Thyroid gland (tissue), 4 donors: ENCODE data around the gene PSMG4. TPM values are rescaled to one million over a fixed set of nuclear protein-coding genes. Genes with fewer than 3 reads are reported as not detected.

Experiments
- DNase-seq, 2 donors: peaks; one replicate each; pipeline ENCODE4 v3.0.0-alpha.2; 2019
- H3K27ac ChIP-seq, 3 donors: fragments of 200-600 bp; sonication (generic); 1 replicate in 2 of 3; 2 replicates in 1 of 3; pipeline ENCODE4 v1.5.1; 2016 to 2019; ENCODE audit warnings: mild to moderate bottlenecking in 1 of 3, moderate library complexity in 1 of 3
- H3K27me3 ChIP-seq: fragments of 200-600 bp; sonication (generic); one replicate; pipeline ENCODE4 v1.5.1; 2019
- H3K36me3 ChIP-seq, 2 donors: fragments of 200-600 bp; sonication (generic); one replicate each; pipeline ENCODE4 v1.5.1; 2016 to 2019
- H3K4me1 ChIP-seq, 2 donors: fragments of 200-600 bp; sonication (generic); one replicate each; pipeline ENCODE4 v1.5.1; 2017 to 2019
- H3K4me3 ChIP-seq, 3 donors: fragments of 200-600 bp; sonication (generic); replicated peaks in 1 of 3; 1 replicate in 2 of 3; 2 replicates in 1 of 3; pipeline ENCODE4 v1.5.1; 2016; ENCODE audit warnings: mild to moderate bottlenecking in 1 of 3
- H3K9me3 ChIP-seq: fragments of 200-600 bp; sonication (generic); one replicate; pipeline ENCODE4 v1.5.1; 2017
- POLR2A ChIP-seq, 2 donors: fragments of 450-650 bp; IDR thresholded peaks; one replicate each; pipeline ENCODE4 v1.6.1; 2017; ENCODE audit warnings: antibody characterized with exemption in 2 of 2, mild to moderate bottlenecking in 2 of 2, moderate library complexity in 1 of 2
- WGBS, 2 donors: methylation state at CpG; one replicate each; pipeline ENCODE4 v1.1.5; 2017; 5-methylcytosine and 5-hydroxymethylcytosine counted together
- intact Hi-C: fragments of 100-400 bp; cut with DNase I; formaldehyde crosslinking; loops from one replicate; pipeline ENCODE4 v1.15.1; 2023
- total RNA-seq, 4 donors: library from RNA; depleted of rRNA; stranded (reverse); fragments of >200 nt; gene quantifications; one replicate each; pipeline ENCODE4 v1.2.3, GENCODE V29; 2016
- TF ChIP-seq, protein P1 (sequence below), 6 experiments: fragments of 200-600 bp in 3 of 6; fragments of 450-650 bp in 3 of 6; sonication (generic) in 3 of 6; IDR thresholded peaks; one replicate each; pipeline ENCODE4 v1.5.1; 2016 to 2019; ENCODE audit warnings: antibody characterized with exemption in 6 of 6, mild to moderate bottlenecking in 2 of 6, inconsistent platforms in 1 of 6, moderate library complexity in 1 of 6

Gene PSMG4
- total RNA-seq, 4 donors from 2014 or later = 19.6 to 41.8 (median 34.4) TPM

DNA sequence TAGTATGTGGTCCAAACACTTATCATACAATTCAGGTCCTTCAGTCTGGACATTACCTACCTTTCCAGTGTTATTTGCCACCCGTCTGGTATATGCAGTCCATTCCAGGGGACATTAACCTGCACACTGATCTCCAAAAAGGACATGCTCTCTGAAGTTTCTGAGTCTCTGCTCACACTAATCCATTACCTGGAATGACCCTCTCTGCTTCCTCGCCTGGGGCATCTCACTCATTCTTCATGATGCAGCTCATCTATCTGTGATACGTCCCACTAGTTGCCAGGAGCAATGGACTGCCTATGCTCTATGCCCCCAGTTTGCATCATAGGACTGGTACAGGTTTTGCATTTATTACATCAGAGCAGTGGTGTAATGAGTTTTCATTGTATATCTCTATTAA, 25.4 kb upstream of the PSMG4 start:
- peaks cover 25 to 28% of the 10 kb centered on the region in 2 donors for H3K4me1 ChIP-seq
- no peak overlapping the region for H3K4me3 ChIP-seq
- no peak for DNase-seq
- 94 to 96% methylated on average over 3 of the region's 3 CpGs for WGBS, 2 donors
- no peak overlapping the region for H3K27ac ChIP-seq
- peaks cover 12% of the 10 kb centered on the region for H3K27me3 ChIP-seq
- TF ChIP-seq POLR2A (IDR thresholded peaks at IDR 0.05) = no peak
- TF ChIP-seq, protein P1, sequence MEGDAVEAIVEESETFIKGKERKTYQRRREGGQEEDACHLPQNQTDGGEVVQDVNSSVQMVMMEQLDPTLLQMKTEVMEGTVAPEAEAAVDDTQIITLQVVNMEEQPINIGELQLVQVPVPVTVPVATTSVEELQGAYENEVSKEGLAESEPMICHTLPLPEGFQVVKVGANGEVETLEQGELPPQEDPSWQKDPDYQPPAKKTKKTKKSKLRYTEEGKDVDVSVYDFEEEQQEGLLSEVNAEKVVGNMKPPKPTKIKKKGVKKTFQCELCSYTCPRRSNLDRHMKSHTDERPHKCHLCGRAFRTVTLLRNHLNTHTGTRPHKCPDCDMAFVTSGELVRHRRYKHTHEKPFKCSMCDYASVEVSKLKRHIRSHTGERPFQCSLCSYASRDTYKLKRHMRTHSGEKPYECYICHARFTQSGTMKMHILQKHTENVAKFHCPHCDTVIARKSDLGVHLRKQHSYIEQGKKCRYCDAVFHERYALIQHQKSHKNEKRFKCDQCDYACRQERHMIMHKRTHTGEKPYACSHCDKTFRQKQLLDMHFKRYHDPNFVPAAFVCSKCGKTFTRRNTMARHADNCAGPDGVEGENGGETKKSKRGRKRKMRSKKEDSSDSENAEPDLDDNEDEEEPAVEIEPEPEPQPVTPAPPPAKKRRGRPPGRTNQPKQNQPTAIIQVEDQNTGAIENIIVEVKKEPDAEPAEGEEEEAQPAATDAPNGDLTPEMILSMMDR (IDR thresholded peaks at IDR 0.05) = no peak
- no peaks in the 10 kb centered on the region for H3K36me3 ChIP-seq
- intact Hi-C loops = no loop called here
- no peaks in the 10 kb centered on the region for H3K9me3 ChIP-seq

DNA sequence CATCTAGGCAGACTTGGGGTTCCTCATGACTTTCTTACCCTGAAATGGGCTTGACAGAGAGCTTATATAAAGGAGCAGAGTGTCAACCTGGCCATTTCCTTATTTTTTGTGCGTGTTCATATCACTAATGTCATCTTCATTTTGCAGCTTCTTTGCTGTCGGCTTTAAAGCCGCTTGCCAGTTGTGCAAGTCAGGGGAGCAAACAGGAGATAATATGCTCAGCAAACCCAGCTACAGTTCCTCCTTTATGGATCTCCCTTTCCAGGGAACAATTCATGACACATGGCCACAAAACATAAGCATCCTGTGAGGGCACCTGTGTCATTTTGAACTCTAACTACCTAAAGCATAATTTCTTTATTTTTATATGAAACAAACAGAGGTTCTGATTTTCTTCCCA, 24.8 kb upstream of the PSMG4 start:
- peaks cover 12% of the 10 kb centered on the region for H3K27me3 ChIP-seq
- no peak for DNase-seq
- TF ChIP-seq POLR2A (IDR thresholded peaks at IDR 0.05) = no peak
- TF ChIP-seq, protein P1 (IDR thresholded peaks at IDR 0.05) = no peak
- peaks cover 20 to 23% of the 10 kb centered on the region in 2 donors for H3K4me1 ChIP-seq
- no peak overlapping the region for H3K4me3 ChIP-seq
- H3K36me3 ChIP-seq = no peaks in the 10 kb centered on the region
- H3K27ac ChIP-seq = no peak overlapping the region
- intact Hi-C loops = no loop called here
- WGBS, 2 donors = 88 to 92% methylated on average over 3 of the region's 3 CpGs
- H3K9me3 ChIP-seq = no peaks in the 10 kb centered on the region

DNA sequence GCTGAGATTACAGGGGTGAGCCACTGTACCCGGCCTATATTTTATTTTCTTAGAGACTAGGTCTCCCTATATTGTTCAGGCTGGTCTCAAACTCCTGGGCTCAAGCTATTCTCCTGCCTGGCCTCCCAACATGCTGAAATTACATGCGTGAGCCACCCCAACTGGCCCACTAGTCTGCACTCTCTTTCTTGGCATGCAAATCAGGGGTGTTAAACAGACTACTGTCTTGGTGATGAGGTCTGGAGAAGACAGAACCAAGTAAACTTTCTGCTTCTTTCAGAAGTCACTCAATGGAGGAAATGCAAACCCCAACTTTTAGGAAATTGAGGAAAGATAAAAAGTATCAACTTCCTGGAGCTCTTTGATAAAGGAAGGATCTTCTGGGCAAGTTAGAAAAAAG, 23.3 kb upstream of the PSMG4 start:
- intact Hi-C loops = no loop called here
- H3K9me3 ChIP-seq = no peaks in the 10 kb centered on the region
- H3K4me1 ChIP-seq = peaks cover 12 to 14% of the 10 kb centered on the region in 2 donors
- no peak for DNase-seq
- no peaks in the 10 kb centered on the region for H3K27me3 ChIP-seq
- no peak overlapping the region for H3K27ac ChIP-seq
- no peak overlapping the region for H3K4me3 ChIP-seq
- TF ChIP-seq POLR2A (IDR thresholded peaks at IDR 0.05) = no peak
- TF ChIP-seq, protein P1 (IDR thresholded peaks at IDR 0.05) = no peak
- no peaks in the 10 kb centered on the region for H3K36me3 ChIP-seq
- 82 to 97% methylated on average over 2 of the region's 2 CpGs for WGBS, 2 donors

DNA sequence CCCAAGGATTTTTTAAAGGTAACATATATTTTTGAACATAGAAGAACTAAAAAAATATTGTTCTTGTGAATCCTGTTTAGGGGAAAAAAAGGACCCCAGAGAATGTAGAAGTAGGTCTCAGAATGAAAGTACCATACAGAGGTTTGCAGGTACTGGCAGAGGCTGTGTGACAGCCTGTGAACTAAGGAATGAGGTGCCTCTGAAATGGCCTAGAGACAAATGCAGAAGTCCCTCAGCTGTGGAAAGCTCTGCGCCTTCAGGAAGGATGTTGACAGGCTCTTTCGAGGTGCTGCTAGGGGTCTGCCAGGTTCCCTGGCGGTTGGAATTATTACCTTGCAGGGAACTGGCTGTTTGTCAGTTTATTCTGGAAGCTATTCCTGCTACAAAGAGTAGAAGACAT, 22.7 kb upstream of the PSMG4 start:
- Histone ChIP-seq H3K27me3 (no peaks in the 10 kb centered on the region), H3K36me3 (no peaks in the 10 kb centered on the region), H3K4me3 (no peak overlapping the region), H3K4me1 (peaks cover 12% of the 10 kb centered on the region in 2 donors), H3K27ac (no peak overlapping the region), H3K9me3 (no peaks in the 10 kb centered on the region)
- no peak for TF ChIP-seq POLR2A (IDR thresholded peaks at IDR 0.05)
- TF ChIP-seq, protein P1 (IDR thresholded peaks at IDR 0.05) = no peak
- intact Hi-C loops = no loop called here
- WGBS, 2 donors = 72 to 90% methylated on average over 3 of the region's 3 CpGs
- no peak for DNase-seq

DNA sequence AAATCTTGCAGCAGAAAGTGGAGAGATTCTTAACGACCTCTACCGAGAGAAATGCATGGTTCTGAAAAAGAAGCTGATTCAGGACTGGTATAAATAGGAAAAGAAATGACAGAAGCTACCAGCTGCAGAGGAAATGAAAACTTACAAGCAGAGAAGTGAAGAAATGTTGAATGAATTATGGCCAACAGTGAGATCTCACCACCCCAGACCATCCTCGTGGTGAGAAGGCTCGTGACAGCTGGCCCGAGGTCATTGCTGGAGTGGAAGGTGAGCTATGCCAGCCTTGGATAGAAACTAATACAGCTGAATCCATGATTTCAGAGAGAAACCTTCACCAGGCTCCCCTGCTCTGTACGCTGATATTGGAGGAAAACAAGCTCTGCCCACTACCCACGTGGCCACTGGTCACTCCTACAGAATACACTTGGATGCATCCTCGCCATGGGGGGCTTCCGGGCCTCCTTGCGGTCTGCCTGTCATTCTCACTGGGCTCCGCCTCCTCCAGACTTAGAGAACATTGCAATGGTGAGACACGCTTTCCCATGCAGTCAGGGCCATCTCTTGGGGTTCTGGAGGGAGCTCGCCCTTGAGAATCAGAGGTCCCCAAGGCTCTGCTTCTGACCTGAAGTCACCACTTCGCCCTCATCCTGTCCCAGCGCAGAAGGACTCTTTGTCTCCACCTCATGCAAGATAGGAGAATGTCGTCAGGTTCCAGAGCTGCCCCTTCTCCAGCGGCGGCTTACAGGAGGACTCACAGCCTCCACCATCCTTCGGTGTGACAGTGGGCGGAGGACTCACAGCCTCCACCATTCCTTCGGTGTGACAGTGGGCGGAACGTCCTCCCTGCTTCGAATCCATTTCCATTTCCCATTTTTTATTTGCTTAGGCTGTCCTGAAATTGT, 20.7 kb upstream of the PSMG4 start:
- no peak for DNase-seq
- no peak for TF ChIP-seq POLR2A (IDR thresholded peaks at IDR 0.05)
- TF ChIP-seq, protein P1 (IDR thresholded peaks at IDR 0.05) = no peak
- intact Hi-C loops = no loop called here
- Histone ChIP-seq H3K4me1 (no peaks in the 10 kb centered on the region), H3K27ac (no peak overlapping the region), H3K36me3 (no peaks in the 10 kb centered on the region), H3K9me3 (no peaks in the 10 kb centered on the region), H3K27me3 (no peaks in the 10 kb centered on the region), H3K4me3 (no peak overlapping the region)
- WGBS, 2 donors = 82 to 83% methylated on average over 24 of the region's 24 CpGs
